H9 (cell line): ENCODE measurements around the gene THRB. TPM values are rescaled to one million over a fixed set of nuclear protein-coding genes. Genes with fewer than 3 reads are reported as not detected.

ENCODE experiments used
- DNase-seq: peaks from one replicate; pipeline ENCODE4 v3.0.0-alpha.2; 2017
- H2AFZ ChIP-seq: one replicate; pipeline ENCODE4 v1.6.1; 2013; ENCODE audit warnings: mild to moderate bottlenecking, low read length, control low read depth, moderate library complexity
- H2AK5ac ChIP-seq: 2 replicates; pipeline ENCODE4 v1.6.1; 2013; ENCODE audit warnings: low read length, control low read depth, mixed read lengths; ENCODE audit not compliant: insufficient read length
- H2BK120ac ChIP-seq: one replicate; pipeline ENCODE4 v1.6.1; 2013; ENCODE audit warnings: low read depth, mild to moderate bottlenecking, low read length, control low read depth, inconsistent platforms; ENCODE audit not compliant: poor library complexity, severe bottlenecking
- H2BK12ac ChIP-seq: 2 replicates; pipeline ENCODE4 v1.6.1; 2013; ENCODE audit warnings: low read length, control low read depth, mixed read lengths, low read depth; ENCODE audit not compliant: insufficient read length
- H2BK15ac ChIP-seq: 2 replicates; pipeline ENCODE4 v1.6.1; 2013; ENCODE audit warnings: low read depth, low read length, control low read depth
- H2BK20ac ChIP-seq: one replicate; pipeline ENCODE4 v1.6.1; 2013; ENCODE audit warnings: low read depth, mild to moderate bottlenecking, low read length, control low read depth, inconsistent platforms; ENCODE audit not compliant: poor library complexity, severe bottlenecking
- H2BK5ac ChIP-seq: 2 replicates; pipeline ENCODE4 v1.6.1; 2013; ENCODE audit warnings: low read length, control low read depth, mixed read lengths; ENCODE audit not compliant: insufficient read length
- H3K14ac ChIP-seq: 2 replicates; pipeline ENCODE4 v1.6.1; 2013; ENCODE audit warnings: low read length, control low read depth; ENCODE audit not compliant: insufficient read depth
- H3K18ac ChIP-seq: 2 replicates; pipeline ENCODE4 v1.6.1; 2013; ENCODE audit warnings: low read depth, mild to moderate bottlenecking, mixed read lengths, low read length, control low read depth; ENCODE audit not compliant: insufficient read length
- H3K23ac ChIP-seq: 2 replicates; pipeline ENCODE4 v1.6.1; 2013; ENCODE audit warnings: low read length, control low read depth, mixed read lengths, low read depth; ENCODE audit not compliant: insufficient read length
- H3K23me2 ChIP-seq: 2 replicates; pipeline ENCODE4 v1.6.1; 2013; ENCODE audit warnings: low read depth, mild to moderate bottlenecking, mixed read lengths, low read length, control low read depth; ENCODE audit not compliant: insufficient read length, poor library complexity, severe bottlenecking
- H3K27ac ChIP-seq: 2 replicates; pipeline ENCODE4 v1.5.1; 2013; ENCODE audit warnings: low read length, control low read depth, mixed read lengths, low read depth; ENCODE audit not compliant: insufficient read length
- H3K27me3 ChIP-seq: 2 replicates; pipeline ENCODE4 v1.6.1; 2013; ENCODE audit warnings: low read length, control low read depth, inconsistent platforms; ENCODE audit not compliant: insufficient read depth
- H3K4ac ChIP-seq: 2 replicates; pipeline ENCODE4 v1.6.1; 2013; ENCODE audit warnings: low read depth, mild to moderate bottlenecking, control low read depth, inconsistent platforms, low read length, moderate library complexity
- H3K4me1 ChIP-seq: 2 replicates; pipeline ENCODE4 v1.6.1; 2013; ENCODE audit warnings: low read length, control low read depth, inconsistent platforms; ENCODE audit not compliant: insufficient read depth
- H3K4me2 ChIP-seq: 2 replicates; pipeline ENCODE4 v1.6.1; 2013; ENCODE audit warnings: low read length, control low read depth, mixed read lengths; ENCODE audit not compliant: insufficient read length, insufficient read depth
- H3K56ac ChIP-seq: 2 replicates; pipeline ENCODE4 v1.6.1; 2013; ENCODE audit warnings: low read depth, mild to moderate bottlenecking, mixed read lengths, low read length, control low read depth; ENCODE audit not compliant: insufficient read length
- H3K79me1 ChIP-seq: 2 replicates; pipeline ENCODE4 v1.6.1; 2013; ENCODE audit warnings: low read depth, mild to moderate bottlenecking, moderate library complexity, low read length, control low read depth, inconsistent platforms; ENCODE audit not compliant: insufficient read depth, poor library complexity, severe bottlenecking
- H3K79me2 ChIP-seq: 2 replicates; pipeline ENCODE4 v1.6.1; 2013; ENCODE audit warnings: low read length, control low read depth, inconsistent platforms; ENCODE audit not compliant: insufficient read depth
- H3K9ac ChIP-seq: 2 replicates; pipeline ENCODE4 v1.6.1; 2013; ENCODE audit warnings: low read length, control low read depth, mixed read lengths; ENCODE audit not compliant: insufficient read length; ENCODE audit errors: extremely low read depth
- H3K9me3 ChIP-seq: one replicate; pipeline ENCODE4 v1.6.1; 2013; ENCODE audit warnings: low read depth, low read length, inconsistent platforms; ENCODE audit not compliant: control insufficient read depth
- H3T11ph ChIP-seq: one replicate; pipeline ENCODE4 v1.6.1; 2013; ENCODE audit warnings: mild to moderate bottlenecking, low read length, control low read depth, inconsistent platforms
- H4K20me1 ChIP-seq: one replicate; pipeline ENCODE4 v1.6.1; 2013; ENCODE audit not compliant: control insufficient read depth, insufficient read length, insufficient read depth
- H4K5ac ChIP-seq: 2 replicates; pipeline ENCODE4 v1.6.1; 2013; ENCODE audit warnings: low read depth, mild to moderate bottlenecking, mixed read lengths, low read length, control low read depth; ENCODE audit not compliant: insufficient read length
- H4K8ac ChIP-seq: replicated peaks from 2 replicates; pipeline ENCODE4 v1.6.1; 2013; ENCODE audit warnings: low read length, control low read depth, mixed read lengths, low read depth; ENCODE audit not compliant: insufficient read length
- H4K91ac ChIP-seq: 2 replicates; pipeline ENCODE4 v1.6.1; 2013; ENCODE audit warnings: low read depth, mild to moderate bottlenecking, moderate library complexity, mixed read lengths, low read length, control low read depth; ENCODE audit not compliant: insufficient read length
- H3K27ac Mint-ChIP-seq, 3 experiments: 2 replicates in 2 of 3; 3 replicates in 1 of 3; pipeline ENCODE4 v1.8.0; 2020 to 2021; ENCODE audit warnings: mixed read lengths in 3 of 3, mild to moderate bottlenecking in 1 of 3, moderate library complexity in 1 of 3
- H3K27me3 Mint-ChIP-seq: 2 replicates; pipeline ENCODE4 v1.8.0; 2021; ENCODE audit warnings: low read depth, mild to moderate bottlenecking, moderate library complexity, mixed read lengths
- H3K36me3 Mint-ChIP-seq, 3 experiments: 2 replicates in 2 of 3; 3 replicates in 1 of 3; pipeline ENCODE4 v1.8.0; 2020 to 2021; ENCODE audit warnings: low read depth in 3 of 3, mixed read lengths in 3 of 3; ENCODE audit not compliant: insufficient read depth in 1 of 3
- H3K4me1 Mint-ChIP-seq, 2 experiments: 2 replicates each; pipeline ENCODE4 v1.8.0; 2020; ENCODE audit warnings: mixed read lengths in 2 of 2
- H3K4me3 Mint-ChIP-seq, 2 experiments: 2 replicates in 1 of 2; 3 replicates in 1 of 2; pipeline ENCODE4 v1.8.0; 2020 to 2021; ENCODE audit warnings: mild to moderate bottlenecking in 2 of 2, mixed read lengths in 2 of 2, moderate library complexity in 1 of 2
- H3K9me3 Mint-ChIP-seq, 2 experiments: 2 replicates in 1 of 2; 3 replicates in 1 of 2; pipeline ENCODE4 v1.8.0; 2020; ENCODE audit warnings: mild to moderate bottlenecking in 2 of 2, mixed read lengths in 2 of 2, moderate library complexity in 1 of 2
- WGBS: extraction: QIAGEN DNeasy Blood & Tissue Kit; methylation state at CpG from one replicate; pipeline ENCODE4 v1.1.7; 2013; ENCODE audit warnings: missing lambda C conversion rate, low lambda C conversion rate, mixed read lengths; ENCODE audit not compliant: insufficient read length; ENCODE audit errors: extremely low coverage; 5-methylcytosine and 5-hydroxymethylcytosine counted together
- total RNA-seq: library from RNA; stranded (reverse); gene quantifications from 2 replicates; pipeline ENCODE4 v1.2.1, GENCODE V29; 2021
- TF ChIP-seq, protein P1 (sequence below): fragments of 200-600 bp; sonication (generic); conservative IDR thresholded peaks from 3 replicates; pipeline ENCODE4 v1.8.0; 2021; ENCODE audit warnings: antibody characterized with exemption, mild to moderate bottlenecking

THRB gene
- total RNA-seq, 1 experiment from 2014 or later: 8.6 TPM

DNA sequence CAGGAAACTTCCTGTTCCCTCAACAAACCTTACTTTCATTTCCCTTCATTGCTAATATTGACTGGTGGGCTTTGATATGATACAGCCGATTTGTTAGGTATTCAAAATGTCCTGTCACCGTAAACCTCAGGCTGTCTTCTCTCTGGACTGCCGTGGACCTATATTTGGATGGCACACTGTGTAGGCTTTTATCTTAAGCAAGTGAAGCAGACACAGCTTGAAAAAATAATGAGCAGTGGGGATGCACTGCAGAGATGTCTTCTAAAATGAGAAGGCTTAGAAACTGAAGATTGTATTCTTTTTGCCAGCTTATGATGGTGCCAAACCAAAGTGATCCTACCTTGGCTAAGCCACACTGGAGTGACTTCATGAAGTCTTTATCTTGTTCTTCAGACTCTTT, 283.3 kb downstream of the THRB start:
- Histone ChIP-seq H3T11ph (no peak overlapping the region), H3K23me2 (no peaks in the 10 kb centered on the region), H3K18ac (no peak overlapping the region), H3K79me1 (no peaks in the 10 kb centered on the region), H3K4me2 (no peak overlapping the region), H2BK5ac (no peak overlapping the region), H3K79me2 (no peaks in the 10 kb centered on the region), H2BK20ac (no peak overlapping the region), H4K91ac (no peak overlapping the region), H3K4ac (no peak overlapping the region), H3K27me3 (no peaks in the 10 kb centered on the region), H3K23ac (no peak overlapping the region), H3K14ac (no peak overlapping the region), H4K8ac (no peak overlapping the region), H3K9me3 (no peaks in the 10 kb centered on the region), H3K4me1 (no peaks in the 10 kb centered on the region), H3K27ac (no peak overlapping the region), H3K9ac (no peak overlapping the region), H4K20me1 (no peaks in the 10 kb centered on the region), H2AK5ac (no peak overlapping the region), H2BK15ac (no peak overlapping the region), H4K5ac (no peak overlapping the region), H2AFZ (no peak overlapping the region), H2BK12ac (no peak overlapping the region), H2BK120ac (no peak overlapping the region), H3K56ac (no peak overlapping the region)
- TF ChIP-seq, protein P1, sequence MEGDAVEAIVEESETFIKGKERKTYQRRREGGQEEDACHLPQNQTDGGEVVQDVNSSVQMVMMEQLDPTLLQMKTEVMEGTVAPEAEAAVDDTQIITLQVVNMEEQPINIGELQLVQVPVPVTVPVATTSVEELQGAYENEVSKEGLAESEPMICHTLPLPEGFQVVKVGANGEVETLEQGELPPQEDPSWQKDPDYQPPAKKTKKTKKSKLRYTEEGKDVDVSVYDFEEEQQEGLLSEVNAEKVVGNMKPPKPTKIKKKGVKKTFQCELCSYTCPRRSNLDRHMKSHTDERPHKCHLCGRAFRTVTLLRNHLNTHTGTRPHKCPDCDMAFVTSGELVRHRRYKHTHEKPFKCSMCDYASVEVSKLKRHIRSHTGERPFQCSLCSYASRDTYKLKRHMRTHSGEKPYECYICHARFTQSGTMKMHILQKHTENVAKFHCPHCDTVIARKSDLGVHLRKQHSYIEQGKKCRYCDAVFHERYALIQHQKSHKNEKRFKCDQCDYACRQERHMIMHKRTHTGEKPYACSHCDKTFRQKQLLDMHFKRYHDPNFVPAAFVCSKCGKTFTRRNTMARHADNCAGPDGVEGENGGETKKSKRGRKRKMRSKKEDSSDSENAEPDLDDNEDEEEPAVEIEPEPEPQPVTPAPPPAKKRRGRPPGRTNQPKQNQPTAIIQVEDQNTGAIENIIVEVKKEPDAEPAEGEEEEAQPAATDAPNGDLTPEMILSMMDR: no peak
- Mint-ChIP-seq H3K4me3 (no peak overlapping the region), H3K36me3 (no peaks in the 10 kb centered on the region), H3K27me3 (no peaks in the 10 kb centered on the region), H3K9me3 (peaks cover 4 to 5% of the 10 kb centered on the region in 2 experiments; a peak in 2 of 5 replicates), H3K27ac (no peak overlapping the region; a peak in 1 of 7 replicates), H3K4me1 (no peaks in the 10 kb centered on the region)
- DNase-seq: no peak
- WGBS: no CpG with 5 or more reads among the region's 3 CpGs
